Esophagus muscularis mucosa (tissue), 4 donors: Measurements from ENCODE around the gene KRTAP10-3. TPM values are rescaled to one million over a fixed set of nuclear protein-coding genes. Genes with fewer than 3 reads are reported as not detected.

ENCODE experiments used
- DNase-seq: peaks from one replicate; pipeline ENCODE4 v3.0.0-alpha.2; 2017; ENCODE audit errors: extremely low spot score
- H3K27ac ChIP-seq, 4 donors: fragments of 200-600 bp; sonication (generic); replicated peaks in 1 of 4; 1 replicate in 3 of 4; 2 replicates in 1 of 4; pipeline ENCODE4 v1.5.1; 2016 to 2019; ENCODE audit warnings: mild to moderate bottlenecking in 1 of 4
- H3K27me3 ChIP-seq, 4 donors: fragments of 200-600 bp; sonication (generic); one replicate each; pipeline versions ENCODE4 v1.5.1 to v1.6.0; 2016 to 2019
- H3K36me3 ChIP-seq, 4 donors: fragments of 200-600 bp; sonication (generic); one replicate each; pipeline ENCODE4 v1.5.1; 2016 to 2019
- H3K4me1 ChIP-seq, 4 donors: fragments of 200-600 bp; sonication (generic); one replicate each; pipeline ENCODE4 v1.5.1; 2016 to 2019
- H3K4me3 ChIP-seq, 4 donors: fragments of 200-600 bp; sonication (generic); 1 replicate in 2 of 4; 2 replicates in 2 of 4; pipeline ENCODE4 v1.5.1; 2016 to 2019; ENCODE audit warnings: mild to moderate bottlenecking in 4 of 4, moderate library complexity in 1 of 4
- H3K9me3 ChIP-seq, 4 donors: fragments of 200-600 bp; sonication (generic); 1 replicate in 3 of 4; 2 replicates in 1 of 4; pipeline ENCODE4 v1.5.1; 2016 to 2019
- EP300 ChIP-seq: sonication (generic); formaldehyde crosslinking; IDR thresholded peaks from one replicate; pipeline ENCODE4 v1.6.1; 2017; ENCODE audit warnings: antibody characterized with exemption
- POLR2A ChIP-seq: fragments of 450-650 bp; IDR thresholded peaks from one replicate; pipeline ENCODE4 v1.6.1; 2017; ENCODE audit warnings: antibody characterized with exemption, moderate library complexity, mild to moderate bottlenecking, low read depth
- POLR2AphosphoS5 ChIP-seq, 2 donors: sonication (generic); formaldehyde crosslinking; IDR thresholded peaks; one replicate each; pipeline ENCODE4 v1.6.1; 2017; ENCODE audit warnings: antibody characterized with exemption in 2 of 2
- WGBS: methylation state at CpG from one replicate; pipeline ENCODE4 v1.1.5; 2018; 5-methylcytosine and 5-hydroxymethylcytosine counted together
- intact Hi-C: fragments of 100-400 bp; cut with DNase I; formaldehyde crosslinking; loops from one replicate; pipeline ENCODE4 v1.15.1; 2023
- total RNA-seq, 4 donors: library from RNA; depleted of rRNA; stranded (reverse); fragments of >200 nt; gene quantifications; one replicate each; pipeline versions ENCODE4 v1.1.0 to v1.2.1, GENCODE V29; 2016
- TF ChIP-seq, protein P1 (sequence below), 3 experiments: fragments of 200-600 bp in 2 of 3; fragments of 450-650 bp in 1 of 3; sonication (generic) in 2 of 3; IDR thresholded peaks; one replicate each; pipeline ENCODE4 v1.5.1; 2017 to 2019; ENCODE audit warnings: antibody characterized with exemption in 3 of 3, mild to moderate bottlenecking in 2 of 3, moderate library complexity in 1 of 3

The KRTAP10-3 gene
- total RNA-seq, 4 donors from 2014 or later: not detected

DNA sequence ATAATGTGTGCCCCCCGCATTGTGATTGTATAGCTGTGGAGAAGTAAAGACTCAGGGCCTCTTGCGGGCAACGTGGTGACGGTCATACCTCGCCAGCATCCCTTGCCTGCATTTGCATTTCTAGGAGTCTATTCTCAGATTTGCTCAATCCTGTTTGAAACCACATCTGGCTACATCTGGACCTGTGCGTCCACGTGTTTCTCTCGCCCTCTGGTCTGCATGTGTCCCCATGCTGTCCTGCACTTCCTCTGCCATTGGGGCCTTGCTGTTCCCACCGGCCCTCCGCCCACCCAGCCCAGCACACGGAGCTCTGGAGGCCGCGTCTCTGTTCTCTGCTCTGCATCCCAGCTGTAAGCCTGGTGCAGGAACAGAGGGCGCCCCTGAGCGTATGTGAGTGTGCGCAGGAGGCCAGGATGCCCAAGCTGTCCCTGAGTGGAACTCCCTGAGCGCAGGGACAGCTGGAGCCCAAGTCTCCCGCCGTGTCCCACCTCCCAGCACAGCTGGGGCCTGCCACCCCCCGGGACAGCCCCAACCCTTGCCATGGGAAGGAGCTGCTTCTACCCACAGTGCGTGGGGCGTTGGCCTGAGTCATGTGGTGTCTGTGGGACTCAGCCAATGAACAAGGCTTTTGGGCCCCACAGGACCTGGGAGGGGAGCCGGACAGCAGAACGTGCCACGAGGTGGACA lies 8.9 kb downstream of the KRTAP10-3 start:
- intact Hi-C loops: no loop called here
- Histone ChIP-seq H3K9me3 (peaks cover 0 to 15% (median 4%) of the 10 kb centered on the region in 4 donors), H3K4me1 (peaks cover 0 to 10% (median 9%) of the 10 kb centered on the region in 4 donors), H3K27me3 (peaks cover 0 to 36% (median 0%) of the 10 kb centered on the region in 4 donors), H3K27ac (no peak overlapping the region), H3K4me3 (no peak overlapping the region), H3K36me3 (no peaks in the 10 kb centered on the region)
- TF ChIP-seq POLR2A: no peak
- TF ChIP-seq, protein P1, sequence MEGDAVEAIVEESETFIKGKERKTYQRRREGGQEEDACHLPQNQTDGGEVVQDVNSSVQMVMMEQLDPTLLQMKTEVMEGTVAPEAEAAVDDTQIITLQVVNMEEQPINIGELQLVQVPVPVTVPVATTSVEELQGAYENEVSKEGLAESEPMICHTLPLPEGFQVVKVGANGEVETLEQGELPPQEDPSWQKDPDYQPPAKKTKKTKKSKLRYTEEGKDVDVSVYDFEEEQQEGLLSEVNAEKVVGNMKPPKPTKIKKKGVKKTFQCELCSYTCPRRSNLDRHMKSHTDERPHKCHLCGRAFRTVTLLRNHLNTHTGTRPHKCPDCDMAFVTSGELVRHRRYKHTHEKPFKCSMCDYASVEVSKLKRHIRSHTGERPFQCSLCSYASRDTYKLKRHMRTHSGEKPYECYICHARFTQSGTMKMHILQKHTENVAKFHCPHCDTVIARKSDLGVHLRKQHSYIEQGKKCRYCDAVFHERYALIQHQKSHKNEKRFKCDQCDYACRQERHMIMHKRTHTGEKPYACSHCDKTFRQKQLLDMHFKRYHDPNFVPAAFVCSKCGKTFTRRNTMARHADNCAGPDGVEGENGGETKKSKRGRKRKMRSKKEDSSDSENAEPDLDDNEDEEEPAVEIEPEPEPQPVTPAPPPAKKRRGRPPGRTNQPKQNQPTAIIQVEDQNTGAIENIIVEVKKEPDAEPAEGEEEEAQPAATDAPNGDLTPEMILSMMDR (IDR thresholded peaks at IDR 0.05): no peak
- no peak for TF ChIP-seq POLR2AphosphoS5 (IDR thresholded peaks at IDR 0.05)
- no peak for TF ChIP-seq EP300
- WGBS: 73% methylated on average over 19 of the region's 25 CpGs
- DNase-seq: peak; percentile 57

DNA sequence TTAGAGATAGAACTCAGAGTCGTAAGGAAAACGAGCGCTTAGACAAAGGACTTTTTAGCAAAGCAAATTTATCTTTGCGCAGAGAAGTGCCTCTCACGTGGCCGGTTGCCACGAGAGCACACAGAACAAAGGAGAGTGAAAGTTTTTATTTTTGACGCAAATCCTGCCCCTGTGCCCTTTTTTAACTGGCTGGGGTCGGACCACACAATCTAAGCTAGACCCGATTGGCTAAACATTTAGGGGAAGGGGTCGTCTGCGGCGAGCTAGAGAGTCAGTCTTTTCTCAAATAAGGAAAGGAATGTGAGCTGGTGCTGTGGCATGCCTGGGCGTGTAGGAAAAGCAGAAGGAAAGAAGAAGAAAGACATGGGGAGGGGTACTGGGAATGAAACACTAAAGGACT lies 9.7 kb downstream of the KRTAP10-3 start:
- Histone ChIP-seq H3K27me3 (peaks cover 0 to 36% (median 0%) of the 10 kb centered on the region in 4 donors), H3K36me3 (no peaks in the 10 kb centered on the region), H3K9me3 (peaks cover 0 to 11% (median 4%) of the 10 kb centered on the region in 4 donors), H3K27ac (no peak overlapping the region), H3K4me3 (peak overlapping the region in 2 of 4 donors; percentile 12 to 15), H3K4me1 (peaks cover 0 to 10% (median 9%) of the 10 kb centered on the region in 4 donors)
- 24% methylated on average over 14 of the region's 14 CpGs for WGBS
- no peak for TF ChIP-seq POLR2AphosphoS5 (IDR thresholded peaks at IDR 0.05)
- no peak for TF ChIP-seq EP300
- no peak for TF ChIP-seq POLR2A
- TF ChIP-seq, protein P1 (IDR thresholded peaks at IDR 0.05): no peak
- intact Hi-C loops: no loop called here
- no peak for DNase-seq

DNA sequence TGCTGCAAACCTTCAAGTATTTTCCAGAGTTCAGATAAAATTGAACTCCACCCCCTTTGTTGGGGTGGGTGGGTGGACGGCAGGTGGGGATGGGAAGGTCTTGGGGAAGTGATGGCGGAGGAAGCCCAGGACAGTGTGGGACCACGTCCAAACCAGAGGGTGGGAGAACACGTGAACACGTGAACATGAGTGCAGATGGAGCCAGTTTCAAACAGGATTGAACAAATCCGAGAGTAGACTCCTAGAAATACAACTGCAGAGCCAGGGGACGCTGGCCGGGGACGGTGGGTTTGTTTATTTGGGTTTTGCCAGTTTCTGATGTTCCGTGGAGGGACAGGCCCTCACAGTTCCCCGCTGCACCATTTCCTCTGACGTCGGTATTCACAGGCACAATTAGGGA lies 10.2 kb downstream of the KRTAP10-3 start:
- H3K27me3 ChIP-seq: peaks cover 0 to 36% (median 0%) of the 10 kb centered on the region in 4 donors
- intact Hi-C loops: no loop called here
- H3K36me3 ChIP-seq: no peaks in the 10 kb centered on the region
- peaks cover 0 to 12% (median 4%) of the 10 kb centered on the region in 4 donors for H3K9me3 ChIP-seq
- 45% methylated on average over 13 of the region's 13 CpGs for WGBS
- H3K27ac ChIP-seq: no peak overlapping the region
- TF ChIP-seq POLR2A (no peak), EP300 (no peak), POLR2AphosphoS5 (IDR thresholded peaks at IDR 0.05) (no peak)
- TF ChIP-seq, protein P1 (IDR thresholded peaks at IDR 0.05): no peak
- peak; percentile 80 for DNase-seq
- peak overlapping the region in 2 of 4 donors; percentile 12 to 15 for H3K4me3 ChIP-seq
- H3K4me1 ChIP-seq: peaks cover 0 to 10% (median 9%) of the 10 kb centered on the region in 4 donors

DNA sequence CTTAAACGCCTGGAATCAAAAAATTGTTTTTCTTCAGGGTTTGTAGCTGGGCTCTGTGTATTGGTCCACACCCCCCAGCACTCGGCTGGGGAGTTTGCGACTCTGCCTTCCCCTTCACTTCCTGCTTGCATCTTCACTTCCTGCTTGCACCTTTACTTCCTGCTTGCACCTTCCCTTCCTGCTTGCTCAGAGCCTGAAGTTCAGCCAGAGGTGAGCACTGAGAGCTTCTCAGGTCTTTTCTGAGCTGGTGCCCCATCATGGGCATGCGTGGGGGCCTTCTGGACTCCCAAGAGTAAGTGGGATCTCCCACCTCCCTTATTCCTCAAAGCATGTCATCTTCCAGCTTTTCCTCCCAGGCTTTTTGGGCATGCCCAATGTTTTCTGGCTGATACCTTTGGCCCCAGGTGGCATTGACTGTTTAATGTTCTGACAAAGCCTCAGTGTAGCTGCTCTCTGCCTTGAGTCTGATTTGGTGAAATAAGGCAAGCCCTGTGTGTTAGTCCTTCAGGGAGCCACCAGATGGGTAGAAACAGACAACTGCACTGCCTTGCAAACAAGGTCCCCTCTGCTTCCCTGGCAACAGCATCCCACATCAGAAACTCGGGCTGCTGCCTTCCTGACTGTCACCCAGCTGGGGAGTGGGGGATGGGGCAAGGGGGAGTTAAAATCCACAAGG lies 10.8 kb downstream of the KRTAP10-3 start:
- peak; percentile 90 for DNase-seq

More for the DNA sequence above, 10.8 kb downstream of the KRTAP10-3 start:
- peaks cover 0 to 10% (median 9%) of the 10 kb centered on the region in 4 donors for H3K4me1 ChIP-seq
- H3K36me3 ChIP-seq: no peaks in the 10 kb centered on the region
- intact Hi-C loops: no loop called here
- H3K27me3 ChIP-seq: peaks cover 0 to 36% (median 0%) of the 10 kb centered on the region in 4 donors
- H3K27ac ChIP-seq: no peak overlapping the region
- WGBS: 60% methylated on average over 5 of the region's 5 CpGs
- TF ChIP-seq EP300: no peak
- TF ChIP-seq POLR2A: no peak
- TF ChIP-seq, protein P1 (IDR thresholded peaks at IDR 0.05): no peak
- no peak for TF ChIP-seq POLR2AphosphoS5 (IDR thresholded peaks at IDR 0.05)
- no peak overlapping the region for H3K4me3 ChIP-seq
- H3K9me3 ChIP-seq: peaks cover 0 to 16% (median 4%) of the 10 kb centered on the region in 4 donors
